Fibroblast of pulmonary artery (primary cell): ENCODE results near the gene INO80B.

Experiments used
- DNase-seq: peaks from one replicate; pipeline ENCODE4 v3.0.0-alpha.2; 2010; ENCODE audit warnings: low read depth
- H3K4me3 ChIP-seq: replicated peaks from 2 replicates; pipeline ENCODE4 v1.5.1; 2011; ENCODE audit warnings: low read depth, mild to moderate bottlenecking, control low read depth, low read length, moderate library complexity
- TF ChIP-seq, protein P1 (sequence below): IDR thresholded peaks from 2 replicates; pipeline ENCODE4 v1.5.1; 2011; ENCODE audit warnings: mild to moderate bottlenecking, control low read depth, low read length, inconsistent platforms; ENCODE audit errors: missing control alignments

Gene INO80B

DNA sequence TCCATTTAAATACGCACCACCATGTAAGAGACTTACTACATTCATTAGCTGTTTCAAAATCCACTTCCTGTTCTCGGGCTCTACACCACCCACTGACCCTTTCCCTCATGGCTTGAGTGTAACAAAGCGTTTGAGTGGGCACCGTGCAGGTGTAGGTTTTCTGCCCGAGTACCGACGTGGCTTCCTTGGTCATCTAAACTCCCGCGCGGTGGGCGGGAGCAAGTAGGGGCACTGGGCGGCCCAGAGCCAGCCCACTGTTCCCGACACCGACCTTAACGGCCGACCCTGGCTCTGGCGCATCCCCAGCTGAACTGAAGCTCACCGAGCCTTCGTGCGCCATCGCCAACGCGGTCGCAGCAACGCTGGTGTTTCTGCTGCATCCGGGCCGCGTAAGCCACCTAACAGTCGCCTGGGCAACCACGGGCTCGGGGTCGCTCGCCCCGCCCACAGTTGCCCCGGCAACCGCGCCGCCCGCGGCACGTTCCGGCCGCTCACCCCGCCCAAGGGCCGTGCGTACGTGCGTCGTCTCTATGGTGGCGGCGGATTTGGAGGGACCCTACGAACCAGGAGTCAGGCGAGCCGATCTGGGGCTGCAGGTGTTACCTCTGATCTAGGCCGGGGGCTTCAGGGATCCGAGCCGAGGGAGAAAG lies 33.5 kb upstream of the INO80B start, which contains the start of the genes C2orf81 and WDR54:
Gene C2orf81 (minus strand): TSS at position 399 of the 650 bp plus-strand sequence. CDS start 59 bp downstream, at position 340.
Gene WDR54 (plus strand): TSS at position 510 of the 650 bp plus-strand sequence. CDS start 424 bp downstream, outside the sequence.
- TF ChIP-seq, protein P1, sequence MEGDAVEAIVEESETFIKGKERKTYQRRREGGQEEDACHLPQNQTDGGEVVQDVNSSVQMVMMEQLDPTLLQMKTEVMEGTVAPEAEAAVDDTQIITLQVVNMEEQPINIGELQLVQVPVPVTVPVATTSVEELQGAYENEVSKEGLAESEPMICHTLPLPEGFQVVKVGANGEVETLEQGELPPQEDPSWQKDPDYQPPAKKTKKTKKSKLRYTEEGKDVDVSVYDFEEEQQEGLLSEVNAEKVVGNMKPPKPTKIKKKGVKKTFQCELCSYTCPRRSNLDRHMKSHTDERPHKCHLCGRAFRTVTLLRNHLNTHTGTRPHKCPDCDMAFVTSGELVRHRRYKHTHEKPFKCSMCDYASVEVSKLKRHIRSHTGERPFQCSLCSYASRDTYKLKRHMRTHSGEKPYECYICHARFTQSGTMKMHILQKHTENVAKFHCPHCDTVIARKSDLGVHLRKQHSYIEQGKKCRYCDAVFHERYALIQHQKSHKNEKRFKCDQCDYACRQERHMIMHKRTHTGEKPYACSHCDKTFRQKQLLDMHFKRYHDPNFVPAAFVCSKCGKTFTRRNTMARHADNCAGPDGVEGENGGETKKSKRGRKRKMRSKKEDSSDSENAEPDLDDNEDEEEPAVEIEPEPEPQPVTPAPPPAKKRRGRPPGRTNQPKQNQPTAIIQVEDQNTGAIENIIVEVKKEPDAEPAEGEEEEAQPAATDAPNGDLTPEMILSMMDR, result no peak
- peak within 1 kb of the TSS; percentile 87 for H3K4me3 ChIP-seq

GRCh38 chr2:74423231-74424095 lies 31.4 kb upstream of the INO80B start:
- H3K4me3 ChIP-seq, result no peak overlapping the region
- no peak for DNase-seq
- TF ChIP-seq, protein P1, result no peak

More for the DNA sequence above, 33.5 kb upstream of the INO80B start, which contains the start of the genes C2orf81 and WDR54:
- peak; percentile 87 for DNase-seq

DNA sequence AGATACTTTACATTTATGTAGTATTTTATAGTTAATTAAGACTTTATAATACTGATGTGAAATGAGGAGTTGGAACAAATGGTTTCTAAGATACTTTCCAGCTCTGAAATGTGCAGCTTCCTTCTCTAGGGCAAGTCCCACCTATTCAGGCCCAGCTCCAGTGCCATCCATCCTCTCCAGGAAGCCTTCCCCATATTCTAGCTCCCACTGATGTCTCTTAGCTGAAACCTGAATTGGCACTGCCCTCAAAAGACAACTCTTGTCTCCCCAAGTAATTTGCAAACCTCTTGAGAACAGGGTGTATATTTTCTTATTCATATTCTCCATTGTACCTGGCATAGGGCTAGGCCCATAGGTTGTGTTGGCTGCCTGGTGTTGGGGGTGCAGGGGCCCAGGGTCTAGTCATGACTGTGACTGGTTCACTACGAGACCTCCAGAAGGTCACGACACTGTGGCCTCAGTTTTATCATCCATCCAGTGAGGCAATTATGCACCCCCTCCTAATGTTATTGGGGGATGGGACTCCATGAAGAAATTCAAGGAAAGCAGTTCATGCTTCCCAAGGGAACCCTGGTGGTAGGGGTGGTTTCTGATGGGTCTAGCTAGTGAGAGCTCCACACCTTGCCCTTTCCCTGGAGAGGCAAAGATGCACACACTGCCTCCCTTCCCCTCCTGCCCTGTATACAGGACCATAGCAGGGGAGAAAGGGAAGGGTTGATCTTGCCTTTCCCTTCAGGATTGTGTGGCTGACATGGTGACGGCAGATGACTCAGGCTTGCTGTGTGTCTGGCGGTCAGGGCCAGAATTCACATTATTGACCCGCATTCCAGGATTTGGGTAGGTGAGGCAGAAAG lies 30.5 kb upstream of the INO80B start:
- H3K4me3 ChIP-seq, result no peak overlapping the region
- DNase-seq, result no peak
- TF ChIP-seq, protein P1, result no peak

GRCh38 chr2:74424995-74425406 lies 29.9 kb upstream of the INO80B start:
- no peak overlapping the region for H3K4me3 ChIP-seq
- TF ChIP-seq, protein P1, result no peak

GRCh38 chr2:74425523-74425922 lies 29.4 kb upstream of the INO80B start:
- TF ChIP-seq, protein P1, result no peak
- DNase-seq, result no peak
- no peak overlapping the region for H3K4me3 ChIP-seq

More at GRCh38 chr2:74424995-74425406, 29.9 kb upstream of the INO80B start:
- no peak for DNase-seq

DNA sequence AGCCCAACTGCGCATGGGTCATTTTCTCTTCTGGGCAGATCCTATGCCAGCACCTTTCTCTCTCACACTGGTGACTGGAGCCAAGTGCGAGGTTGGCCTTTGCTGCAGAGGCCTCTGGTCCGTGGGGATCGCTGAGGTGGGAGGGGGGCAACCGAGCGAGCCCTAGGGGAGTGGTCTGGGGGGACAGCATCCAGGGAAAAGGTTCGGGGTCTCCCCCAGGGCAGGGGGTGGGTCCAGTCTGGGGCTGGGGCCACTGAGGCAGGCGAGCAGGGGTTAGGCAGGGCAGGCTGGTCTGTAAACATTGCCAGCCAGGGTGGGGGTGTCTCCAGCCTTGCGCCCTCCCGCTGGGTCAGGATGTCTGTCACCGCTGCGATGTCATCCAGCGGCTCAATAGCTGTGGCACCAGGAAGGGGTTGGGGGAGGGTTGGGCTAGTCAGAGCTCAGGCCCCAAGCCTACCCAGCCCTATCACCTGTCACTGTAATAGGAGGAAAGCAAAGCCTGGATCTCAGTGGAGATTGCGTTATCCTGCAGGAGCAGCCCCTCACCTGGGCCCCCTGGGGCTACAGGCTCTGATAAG lies 28.6 kb upstream of the INO80B start:
- DNase-seq, result no peak
- TF ChIP-seq, protein P1, result no peak
- no peak overlapping the region for H3K4me3 ChIP-seq
